Erythroblast (primary cell): ENCODE data around the gene GTF2F2.
A peak's percentile ranks its signal among the peaks of the same experiment; 100 is the strongest.

Source experiments
- DNase-seq, 2 experiments: peaks; one replicate each; lab custom pipeline; 2025; lab: John Stamatoyannopoulos, UW
- GATA1 ChIP-seq: IDR thresholded peaks from 2 replicates; pipeline ENCODE4 v1.6.1; 2011; ENCODE audit warnings: low read depth, mild to moderate bottlenecking, control low read depth, low read length, moderate library complexity
- POLR2A ChIP-seq: IDR thresholded peaks from 2 replicates; pipeline ENCODE4 v1.6.1; 2011; ENCODE audit warnings: mild to moderate bottlenecking, low read length

GTF2F2 gene, protein sequence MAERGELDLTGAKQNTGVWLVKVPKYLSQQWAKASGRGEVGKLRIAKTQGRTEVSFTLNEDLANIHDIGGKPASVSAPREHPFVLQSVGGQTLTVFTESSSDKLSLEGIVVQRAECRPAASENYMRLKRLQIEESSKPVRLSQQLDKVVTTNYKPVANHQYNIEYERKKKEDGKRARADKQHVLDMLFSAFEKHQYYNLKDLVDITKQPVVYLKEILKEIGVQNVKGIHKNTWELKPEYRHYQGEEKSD

DNA sequence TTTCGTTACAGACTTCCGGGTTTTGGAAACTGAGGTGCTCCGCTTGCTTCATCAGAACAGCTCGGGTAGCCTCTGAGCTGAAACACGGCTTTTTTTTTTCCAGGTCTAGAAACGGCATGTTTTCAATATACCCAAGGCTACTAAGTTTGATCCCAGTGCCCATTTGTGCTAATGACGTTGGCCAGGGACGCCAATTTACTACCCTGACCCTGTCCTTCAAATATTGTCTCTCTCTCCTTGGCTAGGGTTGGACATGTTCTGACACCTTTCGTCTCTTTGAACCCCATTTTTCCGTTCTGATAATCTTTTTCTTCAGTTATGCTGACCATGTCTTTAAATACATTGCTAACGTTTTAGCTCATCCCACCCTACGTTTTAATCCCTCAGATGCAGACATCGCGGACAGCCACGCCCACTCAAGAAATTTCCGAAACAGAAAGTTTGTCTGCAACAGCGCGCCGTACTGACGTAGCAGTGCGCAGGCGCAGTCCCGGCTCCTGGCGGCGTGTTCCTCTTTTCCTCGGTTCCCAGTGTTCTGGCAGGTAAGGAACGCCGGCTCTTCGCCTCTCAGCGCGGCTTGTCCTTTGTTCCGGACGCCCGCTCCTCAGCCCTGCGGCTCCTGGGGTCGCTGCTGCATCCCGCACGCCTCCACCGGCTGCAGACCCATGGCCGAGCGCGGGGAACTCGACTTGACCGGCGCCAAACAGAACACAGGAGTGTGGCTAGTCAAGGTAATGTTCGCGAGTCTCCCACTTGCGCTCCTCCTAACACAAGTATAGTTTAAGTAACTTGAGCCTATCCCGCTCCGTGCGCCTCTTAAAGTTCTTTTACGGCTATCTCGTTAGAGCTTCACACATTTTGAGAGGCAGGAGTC is at the start of gene GTF2F2:
Gene GTF2F2, plus strand, starts transcription at position 520 of the 874 bp plus-strand sequence. Its CDS starts 146 bp downstream, at position 666.
- TF ChIP-seq GATA1 = no peak
- TF ChIP-seq POLR2A = peak; percentile 86
- DNase-seq = peak; percentile 90 to 94

GRCh38 chr13:45073809-45074208 is 46.5 kb upstream of the GTF2F2 start:
- TF ChIP-seq GATA1 = no peak
- TF ChIP-seq POLR2A = no peak
- peak in 1 of 2 experiments; percentile 15 for DNase-seq

- DNase-seq = no peak
- TF ChIP-seq POLR2A (no peak), GATA1 (no peak)
Observed at GRCh38 chr13:45074721-45075120, 45.6 kb upstream of the GTF2F2 start.

- no peak for DNase-seq
Observed at GRCh38 chr13:45078003-45078402, 42.3 kb upstream of the GTF2F2 start.

DNA sequence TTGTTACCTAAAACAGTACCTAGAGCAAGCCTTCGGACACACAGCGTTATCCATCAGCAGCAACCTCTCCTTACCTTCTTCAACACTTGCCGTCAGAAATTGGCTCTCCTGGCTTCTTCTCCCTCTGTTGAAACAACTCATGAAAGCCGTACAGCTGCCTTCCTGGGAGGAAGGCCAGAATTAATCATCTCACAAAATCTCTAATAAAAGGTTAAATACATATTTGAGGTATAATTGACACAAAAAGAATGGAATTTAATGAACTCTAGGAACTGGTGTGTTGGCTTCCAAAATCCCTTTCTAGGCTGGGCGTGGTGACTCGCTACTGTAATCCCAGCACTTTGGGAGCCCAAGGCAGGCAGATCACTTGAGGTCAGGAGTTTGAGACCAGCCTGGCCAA is 37.3 kb upstream of the GTF2F2 start:
- TF ChIP-seq POLR2A (no peak), GATA1 (no peak)
- no peak for DNase-seq

More at GRCh38 chr13:45078003-45078402, 42.3 kb upstream of the GTF2F2 start:
- TF ChIP-seq POLR2A = no peak

- TF ChIP-seq GATA1 (no peak), POLR2A (no peak)
Observed at GRCh38 chr13:45084515-45084914, 35.8 kb upstream of the GTF2F2 start.

GRCh38 chr13:45086484-45086883 is 33.8 kb upstream of the GTF2F2 start:
- DNase-seq = no peak
- no peak for TF ChIP-seq GATA1
- TF ChIP-seq POLR2A = no peak

More at GRCh38 chr13:45084515-45084914, 35.8 kb upstream of the GTF2F2 start:
- no peak for DNase-seq

GRCh38 chr13:45092663-45093062 is 27.6 kb upstream of the GTF2F2 start:
- TF ChIP-seq POLR2A (no peak), GATA1 (no peak)
- no peak for DNase-seq

GRCh38 chr13:45100573-45101262 is 19.6 kb upstream of the GTF2F2 start:
- TF ChIP-seq POLR2A = no peak
- no peak for TF ChIP-seq GATA1

DNA sequence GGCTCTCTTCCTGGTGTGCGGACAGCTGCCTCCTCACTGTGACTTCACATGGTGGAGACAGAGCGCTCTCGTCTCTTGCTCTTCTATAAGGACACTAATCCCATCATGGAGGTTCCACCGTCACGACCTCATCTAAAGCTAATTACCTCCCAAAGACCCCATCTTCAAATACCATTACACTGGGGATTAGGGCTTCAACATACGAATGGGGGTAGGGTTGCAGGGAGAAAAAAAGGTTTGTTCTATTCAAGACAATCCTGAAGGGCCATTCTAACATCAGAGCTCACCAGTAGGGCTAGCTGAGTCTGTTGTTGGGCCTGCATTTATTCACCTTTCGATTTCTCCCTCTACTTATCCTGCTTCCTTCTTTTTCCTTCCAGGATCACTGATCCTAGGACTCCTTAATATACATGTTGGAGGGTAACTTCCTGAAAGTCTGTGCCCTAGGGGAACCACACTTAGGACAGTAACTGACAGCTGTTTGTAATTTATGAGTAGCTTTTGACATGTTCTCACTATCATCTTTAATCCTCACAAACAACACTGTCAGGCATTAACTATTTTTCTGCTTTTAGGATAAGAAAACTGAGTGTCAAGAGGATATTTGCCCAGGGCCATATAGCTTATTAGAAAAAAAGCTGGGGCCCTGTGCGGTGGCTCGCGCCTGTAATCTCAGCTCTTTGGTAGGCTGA is 18.8 kb upstream of the GTF2F2 start:
- DNase-seq = no peak
- TF ChIP-seq POLR2A (no peak), GATA1 (no peak)

More at GRCh38 chr13:45100573-45101262, 19.6 kb upstream of the GTF2F2 start:
- no peak for DNase-seq

GRCh38 chr13:45102136-45102507 is 18.2 kb upstream of the GTF2F2 start:
- DNase-seq = no peak
- TF ChIP-seq POLR2A = no peak
- no peak for TF ChIP-seq GATA1

GRCh38 chr13:45103449-45103848 is 16.9 kb upstream of the GTF2F2 start:
- DNase-seq = no peak
- TF ChIP-seq GATA1 = no peak
- no peak for TF ChIP-seq POLR2A

GRCh38 chr13:45104261-45104660 is 16.0 kb upstream of the GTF2F2 start:
- no peak for TF ChIP-seq POLR2A
- no peak for TF ChIP-seq GATA1
- DNase-seq = no peak

DNA sequence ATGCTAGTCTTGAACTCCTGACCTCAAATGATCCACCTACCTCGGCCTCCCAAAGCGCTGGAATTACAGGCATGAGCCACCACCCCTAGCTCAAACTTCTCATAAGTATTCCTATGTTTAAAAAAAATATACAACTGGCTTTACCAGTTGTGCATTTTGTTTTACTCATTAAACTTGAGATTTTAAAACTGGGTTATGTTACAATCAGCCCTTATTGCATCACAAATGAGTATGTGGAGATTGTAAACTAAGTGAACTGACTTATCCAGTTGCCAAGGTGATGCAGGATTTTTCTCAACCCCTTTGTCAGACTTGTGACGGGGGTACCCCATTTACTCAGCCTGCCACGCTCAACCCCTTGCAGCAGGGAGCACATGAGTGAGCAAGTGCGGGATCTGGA is 14.4 kb upstream of the GTF2F2 start:
- no peak for DNase-seq
- no peak for TF ChIP-seq GATA1
- TF ChIP-seq POLR2A = no peak

DNA sequence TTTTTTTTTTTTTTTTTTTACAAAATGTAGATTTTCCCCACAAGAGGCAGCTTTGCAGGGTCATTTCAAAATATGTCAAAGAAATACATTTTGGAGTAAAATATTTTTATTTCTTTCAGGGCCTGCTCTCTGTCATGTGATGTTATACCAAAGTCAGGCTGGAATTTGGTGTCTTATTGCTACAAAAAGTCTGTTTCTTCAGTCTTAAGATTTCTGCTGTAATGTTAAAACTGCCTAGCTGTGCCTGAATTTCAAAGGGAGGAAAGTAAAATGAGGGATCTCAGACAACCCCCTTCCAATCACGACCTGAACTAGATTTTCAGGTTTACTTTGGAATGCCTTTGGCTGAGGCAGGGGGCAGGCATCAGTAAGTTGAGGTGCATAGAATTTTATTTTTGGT is 12.8 kb upstream of the GTF2F2 start:
- TF ChIP-seq POLR2A (no peak), GATA1 (no peak)
- no peak for DNase-seq
